NOMO-1 treated with DMSO at 0.1 percent for 48 hours (cell line): ENCODE results near the gene SOSTDC1.
"Not testable (repeated sequence)": the region's sequence is repeated elsewhere in the genome, so short reads cannot be mapped to it uniquely, and the experiment has no call there.

Source experiments
- DNase-seq: peaks from one replicate; lab custom pipeline; 2025; ENCODE audit not compliant: unreplicated experiment; lab: John Stamatoyannopoulos, UW

Gene SOSTDC1

DNA sequence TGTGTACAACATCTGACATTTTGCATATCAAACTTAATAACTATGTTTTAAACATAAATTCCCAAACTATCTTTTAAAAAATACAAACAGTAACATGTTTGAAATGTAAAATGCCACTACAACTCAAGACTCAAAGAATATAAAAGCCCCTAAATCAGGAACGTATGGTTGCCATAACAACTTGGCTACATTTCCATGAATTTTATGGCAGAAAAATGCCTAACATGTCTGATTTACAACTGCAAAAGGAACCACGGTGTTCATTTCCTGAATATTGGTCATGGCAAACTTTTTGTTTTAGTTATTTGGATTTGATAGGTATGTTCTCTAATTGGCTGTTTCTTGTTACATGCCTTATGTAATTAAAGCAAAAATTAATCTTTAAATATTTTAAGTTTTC lies 2.0 kb downstream of the SOSTDC1 start:
- no peak for DNase-seq

DNA sequence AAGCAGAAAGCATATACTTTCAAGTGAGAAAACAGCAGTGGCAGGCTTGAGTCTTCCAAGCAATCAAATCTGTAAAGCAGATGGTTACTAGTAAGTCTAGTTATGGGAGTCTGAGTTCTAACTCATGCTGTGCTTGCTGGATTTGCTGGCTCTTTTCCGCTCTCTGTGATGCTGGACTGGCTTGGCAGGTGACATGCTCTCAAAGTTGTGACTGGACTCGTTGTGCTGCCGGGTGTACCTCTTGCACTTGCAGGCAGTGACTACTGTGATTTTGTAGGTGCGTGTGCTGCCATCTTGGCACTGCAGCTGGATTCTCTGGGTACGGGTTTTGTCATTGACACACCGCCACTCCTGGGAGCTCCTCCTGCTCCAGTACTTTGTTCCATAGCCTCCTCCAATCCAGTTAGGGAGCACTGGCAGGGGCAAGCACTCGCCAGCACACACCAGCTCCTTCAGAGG lies 3.1 kb downstream of the SOSTDC1 start:
- DNase-seq: no peak

DNA sequence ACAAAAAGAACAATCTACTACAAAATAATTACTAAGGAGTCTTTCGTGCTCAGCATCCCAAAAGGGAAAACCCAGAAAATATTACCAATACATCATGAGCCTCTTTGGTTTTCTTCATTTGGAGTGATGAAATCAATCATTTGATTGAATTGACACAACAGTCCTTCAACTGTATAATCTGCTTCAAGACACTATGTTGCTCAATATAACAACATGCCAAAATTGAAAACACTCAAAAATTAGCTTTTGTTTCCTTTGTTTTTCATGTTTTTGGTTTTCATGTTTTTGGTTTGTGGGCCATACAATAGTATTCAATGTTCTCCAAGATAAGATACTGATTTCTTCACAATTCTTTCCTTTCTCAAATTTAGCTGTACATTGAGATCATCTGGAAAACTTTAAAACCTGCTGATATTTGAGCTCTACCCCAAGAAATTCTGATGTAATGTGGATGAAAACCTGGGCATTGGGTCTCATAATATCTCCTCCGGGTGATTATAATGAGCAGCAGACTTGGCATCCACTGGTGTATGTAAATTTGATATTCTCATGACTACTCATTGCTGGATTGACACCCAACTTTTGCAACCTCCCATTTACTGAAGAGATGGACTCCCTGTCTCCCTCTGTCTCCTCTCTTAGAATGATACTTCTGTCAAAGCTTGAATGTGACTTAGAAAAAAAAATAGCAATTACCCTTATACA lies 4.6 kb downstream of the SOSTDC1 start:
- no peak for DNase-seq

DNA sequence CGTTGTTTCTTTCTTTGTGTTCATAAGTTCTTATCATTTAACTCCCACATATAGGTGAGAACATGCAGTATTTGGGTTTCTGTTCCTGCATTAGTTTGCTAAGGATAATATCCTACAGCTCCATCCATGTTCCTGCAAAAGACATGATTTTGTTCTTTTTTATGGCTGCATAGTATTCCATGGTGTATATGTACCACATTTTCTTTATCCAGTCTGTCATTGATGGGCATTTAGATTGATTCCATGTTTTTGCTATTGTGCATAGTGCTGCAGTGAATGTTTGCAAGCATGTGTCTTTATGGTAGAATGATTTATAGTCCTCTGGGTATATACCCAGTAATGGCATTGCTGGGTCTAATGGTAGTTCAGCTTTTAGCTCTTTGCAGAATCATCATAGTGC lies 9.2 kb downstream of the SOSTDC1 start:
- DNase-seq: not testable (repeated sequence)

DNA sequence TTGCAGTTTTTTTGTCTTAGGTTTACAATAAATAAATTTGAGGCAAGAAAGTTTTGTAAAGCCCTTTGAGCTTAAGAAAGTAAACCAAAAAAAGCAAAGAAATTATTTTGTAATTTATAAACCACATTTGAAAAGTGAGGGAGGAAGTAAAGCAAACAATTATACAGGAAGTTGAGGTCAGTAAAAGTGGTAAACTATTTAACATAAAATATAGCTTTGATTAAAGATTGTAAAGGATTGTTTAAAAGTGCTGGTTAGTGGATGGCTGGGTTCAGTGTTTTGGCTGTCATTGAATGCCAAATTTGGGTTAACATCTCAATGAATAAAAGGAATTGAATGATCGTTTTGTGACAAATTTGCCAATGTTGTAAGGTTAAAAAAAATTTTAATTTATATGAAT lies 9.9 kb downstream of the SOSTDC1 start:
- DNase-seq: peak; percentile 43

DNA sequence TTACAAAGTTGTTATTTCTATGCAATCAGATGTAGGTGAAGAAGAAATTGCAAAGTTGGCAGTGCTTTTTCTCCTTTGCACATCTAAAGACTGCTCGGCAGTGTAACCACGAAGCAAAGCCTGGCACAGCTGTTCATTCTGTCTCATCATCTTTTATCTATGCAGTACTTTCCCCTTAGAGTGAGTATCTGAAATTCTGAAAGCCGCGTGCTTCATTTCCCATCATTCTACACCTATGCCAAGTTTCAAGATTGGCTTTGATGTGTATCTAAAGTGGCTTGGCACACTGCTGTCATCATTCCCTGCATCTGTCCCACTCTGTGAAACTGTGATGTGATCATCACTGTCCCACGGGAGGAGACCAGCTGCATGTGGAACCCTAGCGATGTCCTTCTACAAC lies 15.2 kb downstream of the SOSTDC1 start:
- DNase-seq: no peak

DNA sequence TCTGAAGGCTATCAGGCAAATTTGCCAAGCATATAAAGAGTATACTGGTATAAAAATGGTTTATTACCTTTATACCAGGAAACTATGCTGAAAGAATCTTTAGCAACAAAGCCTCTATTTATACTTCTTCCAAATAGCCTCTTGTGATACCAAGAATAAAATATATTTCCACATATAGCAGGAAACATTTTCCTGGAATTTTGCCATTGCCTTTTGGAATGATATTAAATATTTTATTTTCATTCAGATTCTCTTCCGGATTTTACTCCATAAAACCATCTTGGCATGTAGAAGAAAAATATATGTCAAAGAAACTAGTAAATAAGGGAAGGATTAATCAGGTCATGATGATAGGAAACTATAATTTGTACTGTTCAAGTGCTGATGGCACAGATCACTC lies 17.7 kb downstream of the SOSTDC1 start:
- DNase-seq: no peak

DNA sequence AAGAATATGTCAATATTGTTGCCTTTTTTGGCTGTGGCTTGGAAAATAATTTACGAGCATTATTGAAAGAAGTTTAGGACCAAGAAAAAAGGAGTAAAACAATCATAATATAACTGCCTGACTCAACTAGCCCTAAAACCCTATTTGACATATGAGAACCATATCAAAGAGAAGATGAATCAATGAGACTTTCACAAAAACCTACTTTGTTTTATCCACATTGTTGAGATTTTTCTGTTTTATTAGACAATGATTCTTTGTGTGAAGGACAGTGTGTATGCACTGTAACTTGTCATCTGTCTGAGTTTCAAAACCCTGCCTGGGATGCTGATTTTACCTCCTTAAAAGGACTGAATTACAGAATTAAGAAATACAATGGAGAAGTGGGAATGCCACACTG lies 19.0 kb downstream of the SOSTDC1 start:
- DNase-seq: no peak

DNA sequence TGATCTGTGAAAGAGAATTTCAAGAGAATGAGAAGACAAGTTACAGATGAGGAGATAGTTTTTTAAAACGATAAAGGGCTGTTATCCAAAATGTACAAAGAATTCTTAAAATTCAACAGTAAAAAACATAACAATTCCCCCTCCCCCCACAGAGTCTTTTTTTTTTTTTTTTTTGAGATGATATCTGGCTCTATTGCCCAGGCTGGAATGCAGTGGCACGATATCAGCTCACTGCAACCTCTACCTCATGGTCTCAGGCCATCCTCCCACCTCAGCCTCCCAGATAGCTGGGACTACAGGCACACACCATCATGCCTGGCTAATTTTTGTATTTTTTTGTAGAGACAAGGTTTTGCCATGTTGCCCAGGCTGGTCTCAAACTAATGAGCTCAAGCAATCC lies 21.7 kb downstream of the SOSTDC1 start:
- not testable (repeated sequence) for DNase-seq

DNA sequence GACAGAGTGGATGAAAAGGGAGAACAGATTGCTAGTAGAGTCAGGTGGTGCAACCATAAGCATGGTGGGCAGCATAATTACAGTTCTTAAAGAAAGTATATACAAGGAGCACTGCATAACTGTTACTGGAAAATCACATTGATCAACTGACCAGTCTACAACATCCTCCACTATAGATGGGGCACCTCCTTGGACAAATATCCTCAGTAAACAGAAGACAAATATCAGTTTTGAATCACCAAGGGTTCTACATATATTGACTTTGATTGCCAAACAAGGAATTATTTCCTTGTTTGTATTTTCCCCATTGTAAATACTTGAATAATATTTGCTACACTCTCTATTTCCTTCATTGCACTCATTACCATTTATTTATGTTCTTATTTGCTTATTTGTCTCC lies 26.6 kb downstream of the SOSTDC1 start:
- no peak for DNase-seq

DNA sequence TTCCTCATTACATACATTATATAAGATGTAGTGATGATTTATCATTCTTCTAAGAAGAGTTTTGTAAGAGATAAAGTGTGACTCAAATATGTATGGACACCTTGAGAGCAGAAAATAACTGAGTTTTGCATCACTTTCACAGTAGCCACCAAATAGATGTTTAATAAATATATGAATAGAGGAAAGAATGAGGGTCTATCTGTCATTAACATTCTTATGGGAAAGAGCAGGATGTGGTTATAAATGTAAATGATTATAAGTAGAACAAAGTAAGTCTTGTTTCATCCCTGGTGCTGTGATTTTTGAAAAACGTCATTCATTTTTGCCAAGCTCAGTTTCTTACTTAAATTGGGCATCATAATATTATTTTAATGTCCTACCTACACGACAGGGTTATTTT lies 29.2 kb downstream of the SOSTDC1 start:
- DNase-seq: no peak

DNA sequence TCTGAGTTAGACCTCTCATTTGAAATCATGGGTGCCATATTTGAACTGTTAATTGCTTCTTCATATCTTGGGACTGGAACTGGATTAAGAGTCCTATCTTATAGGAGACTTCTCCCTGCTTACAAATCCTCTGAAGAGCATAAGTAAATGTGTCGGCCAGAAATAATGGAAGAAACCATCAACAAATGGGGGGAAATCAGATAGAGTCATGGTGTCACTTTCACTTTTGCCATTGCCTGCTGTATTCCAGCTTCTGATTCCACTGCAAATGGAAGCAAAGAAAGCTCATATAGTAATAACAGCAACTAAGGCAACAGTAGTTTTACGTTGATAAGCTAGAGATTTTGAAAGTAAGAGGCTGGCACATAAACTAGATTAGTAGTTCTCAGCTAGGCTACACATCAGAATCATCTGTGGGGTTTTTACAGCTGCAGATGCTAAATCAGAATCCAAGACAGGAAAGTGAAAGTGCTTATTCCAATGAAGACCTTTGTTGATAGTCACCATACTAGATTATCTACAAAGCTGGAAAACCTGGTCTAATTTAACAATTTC lies 31.9 kb downstream of the SOSTDC1 start:
- DNase-seq: no peak

DNA sequence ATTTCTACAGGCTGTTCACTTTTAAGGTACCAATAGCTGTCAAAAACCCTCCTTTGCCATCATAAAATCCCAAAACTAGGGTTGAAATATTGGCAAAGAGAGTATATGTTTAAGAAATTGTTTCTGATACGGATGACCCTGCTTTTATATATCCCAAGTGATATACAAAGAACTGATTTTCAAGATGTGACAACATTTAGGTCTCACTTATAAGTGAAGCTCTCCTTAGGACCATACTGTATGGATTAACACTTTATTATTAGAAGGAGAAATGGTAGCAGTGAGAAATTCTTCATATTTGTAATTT lies 33.2 kb downstream of the SOSTDC1 start:
- DNase-seq: no peak

DNA sequence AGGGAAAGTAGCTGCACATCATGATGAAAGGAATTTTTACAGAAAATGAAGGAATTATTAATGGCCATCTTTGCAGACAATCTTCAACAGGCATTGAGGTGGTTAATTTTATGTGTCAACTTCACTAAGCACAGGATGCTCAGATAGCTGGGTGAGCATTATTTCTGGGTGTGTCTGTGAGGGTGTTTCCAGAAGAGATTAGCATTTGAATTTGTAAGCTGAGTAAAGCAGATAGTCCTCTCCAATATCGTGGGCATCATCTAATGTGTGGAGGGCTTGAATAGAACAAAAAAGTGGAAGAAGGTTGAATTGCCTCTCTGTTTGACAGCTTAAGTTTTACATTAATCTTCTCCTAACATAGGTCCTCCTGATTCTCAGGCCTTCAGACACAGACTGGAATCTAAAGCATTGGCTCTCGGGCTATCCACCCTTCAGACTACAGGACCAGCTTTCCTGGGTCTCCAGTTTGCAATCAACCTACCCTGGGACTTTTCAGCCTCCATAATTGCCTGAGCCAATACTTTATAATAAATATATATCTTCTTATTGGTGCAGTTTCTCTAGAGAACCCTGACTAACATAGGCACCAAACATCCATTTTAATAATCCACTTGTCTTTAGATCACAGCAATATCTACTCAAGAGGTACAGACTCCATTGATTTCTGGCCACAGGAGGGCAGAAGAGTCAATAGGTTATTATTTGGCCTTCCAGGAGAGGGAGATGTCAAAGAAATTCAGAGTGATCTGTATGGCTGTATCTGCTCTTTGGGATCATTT lies 33.7 kb downstream of the SOSTDC1 start:
- DNase-seq: peak; percentile 15

DNA sequence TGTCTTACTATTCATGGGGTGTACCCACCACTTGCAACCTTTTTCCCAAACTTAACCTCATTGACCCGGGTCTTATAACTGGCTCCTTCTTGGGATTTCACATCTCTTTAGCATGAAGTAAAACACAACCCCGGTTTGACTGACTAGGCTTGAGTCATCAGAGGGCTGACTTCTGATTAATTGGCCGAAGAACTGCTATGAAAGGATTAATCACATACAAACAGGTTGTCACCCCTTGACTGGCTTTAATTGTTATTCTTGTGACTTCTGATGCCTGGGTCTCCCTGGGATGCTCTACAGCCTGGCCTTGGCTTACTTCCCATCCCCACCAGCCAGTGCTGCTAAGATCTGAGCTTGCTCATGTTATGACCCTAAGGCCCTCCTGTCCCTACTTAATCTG lies 35.4 kb downstream of the SOSTDC1 start:
- no peak for DNase-seq

DNA sequence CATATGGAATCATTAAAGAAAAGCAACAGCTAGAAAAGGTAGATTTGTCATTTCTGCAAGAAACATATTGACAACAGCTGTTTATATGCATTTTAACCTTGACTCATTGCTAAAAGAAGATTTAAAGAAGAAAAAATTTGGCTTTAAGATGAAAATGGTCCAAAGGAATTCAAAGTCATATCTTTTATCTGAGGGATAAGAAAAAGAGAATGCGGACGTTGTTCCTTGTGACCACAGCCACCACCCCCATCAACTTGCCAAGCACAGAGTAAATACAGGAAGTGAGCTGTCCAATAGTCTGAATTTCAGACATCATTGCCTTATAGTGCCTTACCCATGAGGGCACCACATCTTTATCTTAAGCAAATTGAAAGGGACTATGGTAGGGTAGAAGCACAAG lies 36.9 kb downstream of the SOSTDC1 start:
- DNase-seq: peak; percentile 19

DNA sequence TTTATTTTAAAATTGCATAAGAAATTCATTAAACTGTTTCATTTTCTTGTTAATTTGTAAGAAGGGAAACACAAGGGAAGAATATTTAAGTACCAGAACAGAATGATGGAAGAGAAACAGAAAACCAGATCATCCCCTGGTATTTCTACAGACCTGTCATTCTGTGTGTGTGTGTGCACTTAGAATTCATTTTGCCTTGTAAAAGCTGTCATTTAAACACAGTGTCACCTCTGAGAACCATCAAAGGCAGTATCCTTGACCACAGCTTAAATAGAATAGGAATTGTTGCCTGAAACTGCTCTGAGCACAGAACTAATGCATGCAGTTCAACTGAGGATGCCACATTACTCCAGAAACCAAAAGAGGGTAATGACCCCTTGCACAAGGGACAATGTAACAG lies 37.4 kb downstream of the SOSTDC1 start:
- no peak for DNase-seq

DNA sequence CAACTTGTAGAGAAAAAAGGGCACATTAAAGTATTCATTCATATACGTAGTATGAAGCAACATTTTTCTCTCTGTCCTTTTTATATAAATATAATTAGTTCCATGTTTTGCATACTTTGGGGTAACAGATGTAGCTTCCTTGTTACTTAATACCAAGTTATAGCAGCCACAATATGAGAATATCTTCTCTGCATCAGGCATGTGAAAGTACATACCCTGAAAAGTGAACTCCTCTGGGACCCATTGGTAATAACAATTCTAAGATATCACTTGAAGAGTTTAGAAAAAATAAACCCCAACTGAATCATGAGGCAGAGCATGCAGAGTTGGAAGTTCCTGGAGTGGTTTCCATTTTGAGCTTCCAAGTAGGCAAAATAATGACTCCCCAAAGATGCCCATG lies 41.8 kb downstream of the SOSTDC1 start:
- DNase-seq: no peak

DNA sequence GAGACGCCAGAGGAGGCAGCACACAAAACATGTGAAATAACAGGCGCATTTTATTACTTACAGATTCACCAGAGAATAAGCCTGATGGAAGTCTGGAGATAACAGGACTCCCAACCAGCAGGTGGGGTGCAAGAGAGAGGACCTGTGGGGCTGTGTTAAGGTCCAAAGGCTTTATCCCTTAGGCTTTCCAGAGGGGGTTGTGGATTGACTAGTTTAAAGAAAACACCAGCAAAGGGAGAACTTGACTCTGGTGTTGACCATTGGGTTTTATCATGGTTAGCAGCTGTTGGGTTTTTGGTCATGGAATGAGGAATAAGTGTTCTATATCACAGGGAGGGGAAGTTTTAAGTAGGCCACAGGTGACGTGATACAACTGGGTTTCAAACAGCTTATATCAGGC lies 42.6 kb downstream of the SOSTDC1 start:
- DNase-seq: no peak

DNA sequence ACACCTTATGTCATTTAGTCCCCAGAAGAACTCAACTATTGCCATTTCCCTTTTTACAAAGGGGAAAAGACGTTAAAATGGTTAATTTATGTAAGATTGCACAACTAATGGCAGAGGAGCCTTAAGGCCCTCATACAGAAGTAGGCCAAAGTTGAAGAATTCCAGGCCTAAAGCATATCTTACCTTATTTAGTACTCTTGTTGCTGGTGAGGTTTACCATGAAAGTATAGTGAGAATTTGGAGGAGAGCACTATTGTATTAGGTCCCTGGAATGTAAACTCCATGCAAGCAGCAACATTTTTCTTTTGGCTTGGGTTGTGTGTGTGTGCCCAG lies 43.5 kb downstream of the SOSTDC1 start:
- DNase-seq: peak; percentile 58

DNA sequence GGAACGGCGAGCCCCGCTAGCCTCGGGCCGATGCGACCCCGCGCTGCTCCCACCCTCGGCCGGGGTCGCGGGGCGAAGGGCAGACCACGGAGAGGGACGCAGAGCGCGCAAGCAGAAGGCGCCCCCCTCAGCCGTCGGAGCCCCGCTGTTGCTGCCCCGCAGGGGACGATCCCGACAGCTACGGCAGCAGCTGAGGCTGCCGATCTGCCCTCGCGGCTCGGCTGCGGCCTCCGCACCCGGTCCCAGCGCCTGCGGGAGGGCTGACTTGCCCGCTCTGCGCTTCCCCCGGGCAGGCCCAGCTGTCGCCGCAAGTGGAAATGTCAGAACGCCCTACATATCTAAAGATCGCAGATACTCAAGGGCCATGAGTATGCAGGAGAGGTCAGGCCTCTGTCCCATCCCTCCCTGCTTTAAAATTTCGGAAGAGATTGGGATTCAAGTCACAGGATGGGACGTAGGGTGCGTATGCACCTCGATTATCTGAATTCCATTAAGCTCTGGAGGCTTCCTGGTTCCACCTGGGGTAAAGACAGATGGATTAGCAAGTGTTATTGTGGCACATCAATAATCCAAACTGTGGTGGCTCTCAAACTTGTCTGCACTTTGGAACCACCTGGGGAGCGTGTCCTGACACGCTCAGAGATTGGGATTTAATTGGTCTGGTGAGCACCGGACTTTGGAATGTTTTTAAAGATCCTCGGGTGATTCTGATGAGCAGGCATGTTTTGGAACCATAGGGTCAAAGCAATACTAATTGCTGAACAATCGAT lies 44.0 kb downstream of the SOSTDC1 start, which contains the start of gene CRPPA:
Gene CRPPA, minus strand, starts transcription at position 206 of the 770 bp plus-strand sequence. CDS start 216 bp downstream, outside the sequence.
- DNase-seq: peak; percentile 4
